Right lobe of liver (tissue), 4 donors: ENCODE measurements around the gene PDGFB.

Source experiments
- CTCF ChIP-seq, 4 donors: fragments of 200-600 bp in 3 of 4; fragments of 450-650 bp in 1 of 4; IDR thresholded peaks; one replicate each; pipeline versions ENCODE4 v1.5.1 to v1.8.0; 2016 to 2022; ENCODE audit warnings: antibody characterized with exemption in 4 of 4, mild to moderate bottlenecking in 2 of 4
- POLR2A ChIP-seq: fragments of 450-650 bp; IDR thresholded peaks from one replicate; pipeline ENCODE4 v1.6.1; 2017; ENCODE audit warnings: antibody characterized with exemption, mild to moderate bottlenecking
- donor health status: DM: no; HTN: no; CAD: no.
- donor health status: DM: no; HTN: no; CAD: no.
- donor health status: DM: no; HTN: yes; CAD: no.

DNA sequence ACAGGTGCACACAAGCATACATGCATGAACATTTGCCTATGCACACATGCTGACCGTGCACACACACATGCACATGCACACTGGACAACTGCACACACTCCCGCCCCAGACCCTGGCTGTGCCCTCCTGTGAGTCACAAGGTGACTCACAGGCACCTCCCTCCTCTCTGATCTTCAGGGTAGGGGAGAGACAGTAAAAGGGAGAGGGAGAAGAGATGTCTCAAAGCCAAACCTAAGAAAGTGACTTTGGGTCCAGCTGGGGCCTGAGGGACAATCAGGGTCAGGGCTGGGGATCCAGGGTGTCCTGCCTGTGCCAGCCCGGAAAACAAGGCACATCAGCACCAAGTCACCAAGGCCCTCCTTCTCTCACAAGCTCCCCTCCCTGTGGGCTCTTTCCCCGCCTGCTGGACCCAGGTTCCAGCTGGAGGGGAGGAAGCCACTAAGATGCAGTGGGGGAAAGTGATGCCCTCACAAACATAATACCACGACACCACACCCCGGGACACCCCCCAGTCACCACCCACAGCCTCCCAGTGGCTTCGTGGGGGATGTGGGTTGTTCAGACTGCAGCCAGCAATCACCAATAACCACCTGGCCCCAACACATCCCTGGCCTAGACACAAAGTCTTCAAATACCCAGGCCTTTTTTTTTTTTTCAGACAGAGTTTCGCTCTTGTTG, 39.3 kb downstream of the PDGFB start:
- TF ChIP-seq CTCF (IDR thresholded peaks at IDR 0.05) (no peak), POLR2A (no peak)
